ENCODE measurements around the gene PTPN2. TPM values are rescaled to one million over a fixed set of nuclear protein-coding genes. Genes with fewer than 3 reads are reported as not detected.
A peak's percentile ranks its signal among the peaks of the same experiment; 100 is the strongest.
"Not testable (repeated sequence)": the region's sequence is repeated elsewhere in the genome, so short reads cannot be mapped to it uniquely, and the experiment has no call there.

Gene PTPN2
- total RNA-seq, 2 experiments from 2014 or later = 64.9 to 68.1 TPM

- Mint-ChIP-seq H3K4me3 (peak overlapping the region; percentile 90), H3K9me3 (no peaks in the 10 kb centered on the region), H3K27me3 (no peaks in the 10 kb centered on the region), H3K27ac (peak overlapping the region; percentile 85), H3K4me1 (peaks cover 45% of the 10 kb centered on the region), H3K36me3 (peaks cover 5% of the 10 kb centered on the region)
- no peak for DNase-seq
- no peak for ATAC-seq (ENCODE audit: low read depth)
- POLR2A ChIA-PET = interaction anchor here (0.6 to 3.7 kb wide), 22 partner anchors 11 to 508 kb away, joined by 3 to 56 read pairs (median 8); partner anchors contain the start of genes AFG3L2, CEP192, CEP76 and PSMG2
Observed at GRCh38 chr18:12884406-12885323, 628 bp upstream of the PTPN2 start.

DNA sequence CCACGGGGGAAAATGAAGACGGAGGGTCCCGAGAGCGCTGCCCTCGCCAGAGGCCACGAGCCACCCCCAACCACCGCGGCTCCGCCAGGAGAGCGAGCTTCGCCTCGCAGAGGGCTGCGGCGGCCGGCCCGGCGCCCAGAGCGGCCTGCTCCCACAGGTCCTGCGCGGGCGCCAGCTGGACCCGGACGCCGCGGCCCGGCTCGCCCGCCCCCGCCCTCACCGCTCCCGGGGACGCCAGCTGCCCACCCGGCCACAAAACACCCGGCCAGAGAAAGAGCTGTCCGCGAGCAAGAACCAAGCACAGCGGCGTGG is 709 bp downstream of the PTPN2 start:
- Mint-ChIP-seq H3K27me3 (no peaks in the 10 kb centered on the region), H3K27ac (peak overlapping the region; percentile 96), H3K9me3 (no peaks in the 10 kb centered on the region), H3K4me3 (peak overlapping the region; percentile 90), H3K36me3 (peaks cover 11% of the 10 kb centered on the region), H3K4me1 (peaks cover 53% of the 10 kb centered on the region)
- DNase-seq (no peak), ATAC-seq (ENCODE audit: low read depth) (peak; percentile 1)
- POLR2A ChIA-PET = interaction anchor here (0.6 to 3.7 kb wide), 41 partner anchors 9 to 930 kb away, joined by 3 to 56 read pairs (median 5); partner anchors contain the start of genes AFG3L2, CEP192, CEP76 and PSMG2

GRCh38 chr18:12882453-12883371 is 1.3 kb downstream of the PTPN2 start:
- Mint-ChIP-seq H3K4me1 (peaks cover 53% of the 10 kb centered on the region), H3K27ac (peak overlapping the region; percentile 96), H3K4me3 (peak overlapping the region; percentile 88), H3K36me3 (peaks cover 11% of the 10 kb centered on the region), H3K27me3 (no peaks in the 10 kb centered on the region), H3K9me3 (no peaks in the 10 kb centered on the region)
- ATAC-seq (ENCODE audit: low read depth) = no peak
- POLR2A ChIA-PET = interaction anchor here (0.6 to 3.7 kb wide), 41 partner anchors 9 to 931 kb away, joined by 3 to 56 read pairs (median 5); partner anchors contain the start of genes AFG3L2, CEP192, CEP76 and PSMG2
- DNase-seq = no peak

DNA sequence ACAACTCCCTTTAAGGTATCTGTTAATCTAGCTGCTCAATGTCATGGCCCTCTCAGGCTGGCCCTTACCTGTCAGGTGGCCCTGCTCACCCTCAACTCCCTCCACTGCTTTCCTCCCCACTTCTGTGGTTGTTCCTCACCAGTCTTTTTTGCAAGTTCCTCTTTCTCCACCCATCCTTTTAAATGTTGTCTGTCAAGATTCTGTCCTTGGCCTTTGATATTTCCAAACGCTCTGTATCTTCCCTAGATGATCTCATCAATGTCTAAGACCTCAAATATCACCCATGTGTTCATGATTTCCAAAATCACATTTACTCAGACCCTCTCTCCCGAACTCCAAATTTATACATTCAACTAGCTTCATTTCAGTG is 3.5 kb downstream of the PTPN2 start:
- H3K9me3 Mint-ChIP-seq = peaks cover 1% of the 10 kb centered on the region
- no peak for DNase-seq
- H3K4me3 Mint-ChIP-seq = peak overlapping the region; percentile 36
- ATAC-seq (ENCODE audit: low read depth) = no peak
- H3K4me1 Mint-ChIP-seq = peaks cover 53% of the 10 kb centered on the region
- peak overlapping the region; percentile 48 for H3K27ac Mint-ChIP-seq
- H3K27me3 Mint-ChIP-seq = no peaks in the 10 kb centered on the region
- POLR2A ChIA-PET = interaction anchor here (0.6 to 1.0 kb wide), 2 partner anchors 17 to 104 kb away, joined by 3 to 4 read pairs; no protein-coding TSS in a partner anchor
- peaks cover 26% of the 10 kb centered on the region for H3K36me3 Mint-ChIP-seq

DNA sequence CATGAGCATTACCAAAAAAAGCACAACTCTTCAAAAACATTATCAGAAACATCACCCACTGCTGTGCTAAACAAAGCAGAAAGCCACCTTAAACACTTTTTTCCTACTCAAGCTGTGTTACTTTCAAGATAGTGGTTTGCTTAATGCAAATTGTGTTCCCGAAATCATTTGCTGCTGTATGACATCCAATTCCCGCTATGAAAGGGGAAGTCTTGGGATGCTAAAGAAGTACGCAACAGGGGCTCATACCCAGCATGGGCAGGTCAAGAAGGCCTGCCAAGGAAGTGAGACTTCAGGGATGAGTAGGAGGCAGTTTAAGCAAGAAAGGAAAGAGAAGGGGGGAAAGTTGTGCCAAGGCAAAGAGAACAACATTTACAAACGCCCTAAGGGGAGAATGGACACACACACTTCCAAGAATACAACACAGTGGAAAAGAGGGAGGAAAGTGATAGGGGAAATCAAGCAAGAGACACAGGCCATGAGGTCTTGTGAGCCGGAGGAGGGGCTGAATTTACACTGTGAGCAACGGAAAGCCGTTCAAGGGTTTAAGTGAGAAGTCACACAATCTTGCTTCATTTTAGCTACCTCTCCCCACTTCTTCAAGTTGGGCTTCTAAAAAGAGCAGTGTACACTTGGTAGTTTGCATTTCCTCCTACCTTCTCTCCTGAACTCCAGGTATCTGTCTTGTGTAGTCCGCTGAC is 4.0 kb downstream of the PTPN2 start:
- Mint-ChIP-seq H3K4me1 (peaks cover 51% of the 10 kb centered on the region), H3K36me3 (peaks cover 28% of the 10 kb centered on the region), H3K9me3 (peaks cover 1% of the 10 kb centered on the region), H3K27ac (peak overlapping the region; percentile 62), H3K4me3 (peak overlapping the region; percentile 36), H3K27me3 (no peaks in the 10 kb centered on the region)
- DNase-seq (no peak), ATAC-seq (ENCODE audit: low read depth) (no peak)
- POLR2A ChIA-PET = interaction anchor here (0.6 to 1.0 kb wide), 2 partner anchors 16 to 104 kb away, joined by 3 to 4 read pairs; no protein-coding TSS in a partner anchor

DNA sequence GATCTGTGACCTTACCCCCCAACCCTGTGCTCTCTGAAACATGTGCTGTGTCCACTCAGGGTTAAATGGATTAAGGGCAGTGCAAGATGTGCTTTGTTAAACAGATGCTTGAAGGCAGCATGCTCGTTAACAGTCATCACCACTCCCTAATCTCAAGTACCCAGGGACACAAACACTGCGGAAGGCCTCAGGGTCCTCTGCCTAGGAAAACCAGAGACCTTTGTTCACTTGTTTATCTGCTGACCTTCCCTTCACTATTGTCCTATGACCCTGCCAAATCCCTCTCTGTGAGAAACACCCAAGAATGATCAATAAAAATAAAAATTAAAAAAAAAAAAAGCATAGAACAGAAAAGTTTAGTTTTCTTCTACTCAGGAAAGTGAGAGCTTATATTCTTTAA is 9.0 kb downstream of the PTPN2 start:
- Mint-ChIP-seq H3K4me1 (peaks cover 33% of the 10 kb centered on the region), H3K36me3 (peaks cover 32% of the 10 kb centered on the region)
- H3K9me3 Mint-ChIP-seq; ATAC-seq (ENCODE audit: low read depth); POLR2A ChIA-PET; DNase-seq; H3K4me3 Mint-ChIP-seq; H3K27ac Mint-ChIP-seq; H3K27me3 Mint-ChIP-seq: not testable (repeated sequence)

DNA sequence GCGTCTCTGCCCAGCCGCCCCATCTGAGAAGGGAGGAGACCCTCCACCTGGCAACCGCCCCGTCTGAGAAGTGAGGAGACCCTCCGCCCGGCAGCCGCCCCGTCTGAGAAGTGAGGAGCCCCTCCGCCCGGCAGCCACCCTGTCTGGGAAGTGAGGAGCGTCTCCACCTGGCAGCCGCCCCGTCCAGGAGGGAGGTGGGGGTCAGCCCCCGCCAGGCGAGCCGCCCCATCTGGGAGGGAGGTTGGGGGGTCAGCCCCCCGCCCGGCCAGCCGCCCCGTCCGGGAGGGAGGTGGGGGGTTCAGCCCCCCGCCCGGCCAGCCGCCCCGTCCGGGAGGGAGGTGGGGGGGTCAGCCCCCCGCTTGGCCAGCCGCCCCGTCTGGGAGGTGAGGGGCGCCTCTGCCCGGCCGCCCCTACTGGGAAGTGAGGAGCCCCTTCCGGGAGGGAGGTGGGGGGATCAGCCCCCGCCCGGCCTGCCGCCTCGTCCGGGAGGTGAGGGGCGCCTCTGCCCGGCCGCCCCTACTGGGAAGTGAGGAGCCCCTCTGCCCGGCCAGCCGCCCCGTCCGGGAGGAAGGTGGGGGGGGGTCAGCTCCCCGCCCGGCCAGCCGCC is 10.0 kb downstream of the PTPN2 start:
- Mint-ChIP-seq H3K4me1 (peaks cover 26% of the 10 kb centered on the region), H3K36me3 (peaks cover 29% of the 10 kb centered on the region)
- H3K9me3 Mint-ChIP-seq; H3K27me3 Mint-ChIP-seq; H3K4me3 Mint-ChIP-seq; POLR2A ChIA-PET; ATAC-seq (ENCODE audit: low read depth); DNase-seq; H3K27ac Mint-ChIP-seq: not testable (repeated sequence)

DNA sequence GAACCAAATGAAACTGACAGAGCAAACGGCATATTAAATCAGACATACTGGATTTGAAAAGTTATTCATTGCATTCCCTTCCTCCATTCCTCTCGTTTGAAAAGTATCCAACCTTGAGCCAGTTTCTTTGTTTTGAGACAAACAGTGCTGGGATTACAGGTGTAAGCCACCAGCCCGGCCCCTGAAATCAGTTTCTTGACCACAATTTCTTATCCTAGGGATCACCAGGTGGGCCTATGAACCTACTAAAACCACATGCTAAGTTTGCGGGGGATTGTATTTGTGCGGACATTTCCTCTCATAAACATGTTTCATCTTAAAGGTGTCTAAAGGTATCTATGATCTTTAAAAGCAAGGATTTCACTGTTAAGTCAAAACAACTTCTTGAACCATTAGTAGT is 11.6 kb downstream of the PTPN2 start:
- POLR2A ChIA-PET = no interaction called here
- no peak for DNase-seq
- Mint-ChIP-seq H3K4me1 (peaks cover 28% of the 10 kb centered on the region), H3K36me3 (peaks cover 30% of the 10 kb centered on the region), H3K4me3 (no peak overlapping the region), H3K27ac (no peak overlapping the region), H3K27me3 (no peaks in the 10 kb centered on the region), H3K9me3 (peaks cover 1% of the 10 kb centered on the region)
- no peak for ATAC-seq (ENCODE audit: low read depth)

GRCh38 chr18:12868576-12868975 is 15.5 kb downstream of the PTPN2 start:
- no peaks in the 10 kb centered on the region for H3K9me3 Mint-ChIP-seq
- POLR2A ChIA-PET = no interaction called here

GRCh38 chr18:12867441-12868123 is 16.5 kb downstream of the PTPN2 start:
- peaks cover 12% of the 10 kb centered on the region for H3K36me3 Mint-ChIP-seq
- no peak overlapping the region for H3K4me3 Mint-ChIP-seq
- ATAC-seq (ENCODE audit: low read depth) (no peak), DNase-seq (no peak)
- H3K27ac Mint-ChIP-seq = no peak overlapping the region
- H3K9me3 Mint-ChIP-seq = no peaks in the 10 kb centered on the region
- H3K4me1 Mint-ChIP-seq = peaks cover 28% of the 10 kb centered on the region
- no peaks in the 10 kb centered on the region for H3K27me3 Mint-ChIP-seq
- POLR2A ChIA-PET = interaction anchor here (0.6 kb wide), 1 partner anchor 16 kb away, joined by 3 read pairs; no protein-coding TSS in a partner anchor

More at GRCh38 chr18:12868576-12868975, 15.5 kb downstream of the PTPN2 start:
- Mint-ChIP-seq H3K4me1 (peaks cover 25% of the 10 kb centered on the region), H3K36me3 (peaks cover 15% of the 10 kb centered on the region), H3K27ac (no peak overlapping the region), H3K4me3 (no peak overlapping the region), H3K27me3 (no peaks in the 10 kb centered on the region)
- no peak for ATAC-seq (ENCODE audit: low read depth)
- no peak for DNase-seq

DNA sequence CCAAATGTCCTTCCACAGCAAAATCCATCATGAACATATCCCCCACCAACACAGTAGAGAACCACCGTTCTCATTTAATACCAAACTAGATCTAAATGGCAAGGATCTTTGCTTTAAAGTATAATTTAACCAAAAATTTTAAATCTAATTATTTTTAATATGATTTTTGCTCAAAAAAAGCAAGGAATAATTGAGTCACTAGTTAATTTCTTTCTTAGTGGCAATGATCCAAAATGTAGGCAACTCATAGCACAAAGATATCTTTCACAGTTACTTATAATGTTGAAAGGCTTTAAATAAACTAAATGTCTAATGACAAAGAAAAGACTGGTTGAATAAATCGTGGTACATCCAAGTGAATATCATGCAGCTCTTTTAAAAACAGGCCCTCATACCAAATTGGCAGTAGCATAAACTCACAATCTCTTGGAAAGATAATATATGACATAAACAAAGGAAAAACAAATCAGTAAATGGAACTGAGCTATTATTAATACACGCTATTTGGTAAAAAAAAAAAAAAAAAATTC is 20.3 kb downstream of the PTPN2 start:
- H3K4me3 Mint-ChIP-seq = no peak overlapping the region
- POLR2A ChIA-PET = interaction anchor here (0.7 to 2.9 kb wide), 2 partner anchors 17 to 19 kb away, joined by 3 to 29 read pairs; partner anchors contain the start of gene PTPN2
- peaks cover 40% of the 10 kb centered on the region for H3K4me1 Mint-ChIP-seq
- DNase-seq = no peak
- no peaks in the 10 kb centered on the region for H3K27me3 Mint-ChIP-seq
- peaks cover 11% of the 10 kb centered on the region for H3K36me3 Mint-ChIP-seq
- ATAC-seq (ENCODE audit: low read depth) = no peak
- H3K27ac Mint-ChIP-seq = no peak overlapping the region
- no peaks in the 10 kb centered on the region for H3K9me3 Mint-ChIP-seq
